Measurements from ENCODE around the gene ITGA1.

ITGA1 gene

GRCh38 chr5:52800394-52801213 is 12.9 kb downstream of the ITGA1 start:
- peak overlapping the region; percentile 66 to 92 for H3K9ac ChIP-seq (ENCODE audit: low read length in 2 of 2)
- H3K27me3 ChIP-seq (ENCODE audit: control insufficient read depth in 1 of 2, insufficient read depth in 2 of 2, low read length in 2 of 2) = no peaks in the 10 kb centered on the region
- H3K9me3 ChIP-seq (ENCODE audit: control insufficient read depth in 2 of 2, low read length in 2 of 2) = no peaks in the 10 kb centered on the region
- peak overlapping the region; percentile 83 to 96 for H3K4me3 ChIP-seq (ENCODE audit: low read length in 2 of 2)
- peaks cover 6 to 11% of the 10 kb centered on the region in 2 donors for H3K36me3 ChIP-seq (ENCODE audit: control insufficient read depth in 2 of 2, insufficient read depth in 2 of 2, low read length in 2 of 2)
- H3K4me1 ChIP-seq (ENCODE audit: control insufficient read depth, insufficient read depth, low read length) = peaks cover 32% of the 10 kb centered on the region
- H3K27ac ChIP-seq (ENCODE audit: low read length) = peak overlapping the region; percentile 84

GRCh38 chr5:52801329-52801728 is 13.6 kb downstream of the ITGA1 start:
- Histone ChIP-seq H3K9ac (ENCODE audit: low read length in 2 of 2) (peak overlapping the region; percentile 66 to 92), H3K27ac (ENCODE audit: low read length) (peak overlapping the region; percentile 84), H3K36me3 (ENCODE audit: control insufficient read depth in 2 of 2, insufficient read depth in 2 of 2, low read length in 2 of 2) (peaks cover 6 to 11% of the 10 kb centered on the region in 2 donors), H3K9me3 (ENCODE audit: control insufficient read depth in 2 of 2, low read length in 2 of 2) (no peaks in the 10 kb centered on the region), H3K27me3 (ENCODE audit: control insufficient read depth in 1 of 2, insufficient read depth in 2 of 2, low read length in 2 of 2) (no peaks in the 10 kb centered on the region), H3K4me3 (ENCODE audit: low read length in 2 of 2) (peak overlapping the region; percentile 83 to 96), H3K4me1 (ENCODE audit: control insufficient read depth, insufficient read depth, low read length) (peaks cover 37% of the 10 kb centered on the region)

DNA sequence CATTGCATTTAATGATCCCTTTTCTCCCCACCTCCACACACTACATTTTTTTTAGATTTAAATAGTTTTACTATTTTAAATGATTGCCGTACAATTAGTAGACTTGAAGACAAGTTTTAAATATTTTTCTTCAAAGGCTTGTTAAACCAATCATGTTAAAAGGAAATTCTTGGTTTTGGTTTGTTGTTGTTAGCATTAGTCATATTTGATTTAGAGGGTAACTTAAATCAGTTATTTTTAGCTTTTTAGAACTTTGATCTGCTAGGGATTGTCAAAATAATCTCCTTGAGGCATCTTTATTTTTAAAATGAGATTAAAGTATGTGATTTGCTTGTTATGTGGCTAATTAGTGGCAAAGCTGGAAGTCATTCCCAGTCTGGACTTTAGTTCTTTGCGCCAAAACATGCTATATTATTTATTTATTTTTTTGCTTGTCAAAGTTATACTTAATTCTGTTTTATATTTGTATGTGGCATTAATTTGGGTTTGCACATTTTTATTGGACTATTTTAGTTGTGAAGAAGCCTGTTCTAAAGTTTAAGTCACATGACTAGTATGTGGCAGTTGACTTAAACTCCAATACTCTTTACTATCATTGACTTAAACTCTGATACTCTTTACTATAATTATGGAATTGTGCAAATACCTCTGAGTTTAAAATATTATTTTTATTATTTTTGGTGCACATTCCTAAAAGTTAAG is 14.7 kb downstream of the ITGA1 start:
- Histone ChIP-seq H3K27ac (ENCODE audit: low read length) (no peak overlapping the region), H3K4me3 (ENCODE audit: low read length in 2 of 2) (peak overlapping the region; percentile 83 to 96), H3K27me3 (ENCODE audit: control insufficient read depth in 1 of 2, insufficient read depth in 2 of 2, low read length in 2 of 2) (no peaks in the 10 kb centered on the region), H3K4me1 (ENCODE audit: control insufficient read depth, insufficient read depth, low read length) (peaks cover 42% of the 10 kb centered on the region), H3K9ac (ENCODE audit: low read length in 2 of 2) (peak overlapping the region in 1 of 2 donors; percentile 92), H3K9me3 (ENCODE audit: control insufficient read depth in 2 of 2, low read length in 2 of 2) (no peaks in the 10 kb centered on the region), H3K36me3 (ENCODE audit: control insufficient read depth in 2 of 2, insufficient read depth in 2 of 2, low read length in 2 of 2) (peaks cover 6 to 11% of the 10 kb centered on the region in 2 donors)

GRCh38 chr5:52802974-52803336 is 15.2 kb downstream of the ITGA1 start:
- no peak overlapping the region for H3K27ac ChIP-seq (ENCODE audit: low read length)
- H3K4me3 ChIP-seq (ENCODE audit: low read length in 2 of 2) = peak overlapping the region; percentile 83 to 96
- H3K36me3 ChIP-seq (ENCODE audit: control insufficient read depth in 2 of 2, insufficient read depth in 2 of 2, low read length in 2 of 2) = peaks cover 6 to 11% of the 10 kb centered on the region in 2 donors
- peaks cover 47% of the 10 kb centered on the region for H3K4me1 ChIP-seq (ENCODE audit: control insufficient read depth, insufficient read depth, low read length)
- no peaks in the 10 kb centered on the region for H3K27me3 ChIP-seq (ENCODE audit: control insufficient read depth in 1 of 2, insufficient read depth in 2 of 2, low read length in 2 of 2)
- H3K9ac ChIP-seq (ENCODE audit: low read length in 2 of 2) = no peak overlapping the region
- no peaks in the 10 kb centered on the region for H3K9me3 ChIP-seq (ENCODE audit: control insufficient read depth in 2 of 2, low read length in 2 of 2)

- no peaks in the 10 kb centered on the region for H3K27me3 ChIP-seq (ENCODE audit: control insufficient read depth in 1 of 2, insufficient read depth in 2 of 2, low read length in 2 of 2)
- H3K27ac ChIP-seq (ENCODE audit: low read length) = no peak overlapping the region
- H3K9ac ChIP-seq (ENCODE audit: low read length in 2 of 2) = peak overlapping the region in 1 of 2 donors; percentile 23
- no peaks in the 10 kb centered on the region for H3K9me3 ChIP-seq (ENCODE audit: control insufficient read depth in 2 of 2, low read length in 2 of 2)
- peaks cover 6 to 11% of the 10 kb centered on the region in 2 donors for H3K36me3 ChIP-seq (ENCODE audit: control insufficient read depth in 2 of 2, insufficient read depth in 2 of 2, low read length in 2 of 2)
- H3K4me1 ChIP-seq (ENCODE audit: control insufficient read depth, insufficient read depth, low read length) = peaks cover 45% of the 10 kb centered on the region
- H3K4me3 ChIP-seq (ENCODE audit: low read length in 2 of 2) = peak overlapping the region; percentile 30 to 53
These were observed 16.7 kb downstream of the ITGA1 start for GRCh38 chr5:52804387-52804791.

DNA sequence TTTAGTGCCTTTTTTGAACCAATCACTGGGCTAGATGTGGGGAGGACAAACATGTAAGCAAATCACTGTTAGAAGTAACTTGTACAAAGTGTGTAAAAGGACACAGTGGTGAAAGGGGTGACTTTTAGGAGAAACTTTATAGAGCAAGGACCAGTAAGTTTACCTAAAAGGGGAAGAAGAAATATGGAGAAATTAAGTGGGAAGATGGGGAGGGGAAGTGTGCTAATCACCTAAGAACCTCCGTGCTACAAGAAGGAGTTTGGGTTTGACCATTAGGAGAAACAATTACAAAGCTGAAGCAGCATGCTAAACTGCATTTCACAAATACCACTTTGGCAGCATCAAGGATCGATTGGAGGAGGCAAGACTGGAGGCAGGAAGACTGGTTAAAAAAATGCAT is 17.3 kb downstream of the ITGA1 start:
- peaks cover 6 to 11% of the 10 kb centered on the region in 2 donors for H3K36me3 ChIP-seq (ENCODE audit: control insufficient read depth in 2 of 2, insufficient read depth in 2 of 2, low read length in 2 of 2)
- no peaks in the 10 kb centered on the region for H3K27me3 ChIP-seq (ENCODE audit: control insufficient read depth in 1 of 2, insufficient read depth in 2 of 2, low read length in 2 of 2)
- no peak overlapping the region for H3K27ac ChIP-seq (ENCODE audit: low read length)
- peak overlapping the region; percentile 26 to 36 for H3K4me3 ChIP-seq (ENCODE audit: low read length in 2 of 2)
- no peaks in the 10 kb centered on the region for H3K9me3 ChIP-seq (ENCODE audit: control insufficient read depth in 2 of 2, low read length in 2 of 2)
- peaks cover 46% of the 10 kb centered on the region for H3K4me1 ChIP-seq (ENCODE audit: control insufficient read depth, insufficient read depth, low read length)
- H3K9ac ChIP-seq (ENCODE audit: low read length in 2 of 2) = no peak overlapping the region

DNA sequence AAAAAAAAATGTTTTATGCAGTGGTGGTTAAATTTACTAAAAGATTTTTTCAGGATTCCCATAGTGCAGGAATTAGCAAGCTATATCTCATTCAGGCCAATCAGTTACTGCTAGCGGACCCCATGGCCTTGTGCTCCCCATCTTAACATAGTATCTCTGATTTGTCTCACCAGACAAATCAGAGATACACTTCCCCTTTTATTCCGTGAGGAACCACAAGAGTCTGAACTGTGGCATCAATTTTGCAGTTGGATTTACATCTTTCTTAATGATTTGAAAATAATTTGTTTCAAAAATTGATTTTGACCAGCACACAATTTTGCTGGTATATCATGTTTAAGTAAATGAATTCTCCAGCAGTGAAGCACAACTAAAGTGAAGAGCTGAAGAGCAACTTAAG is 17.9 kb downstream of the ITGA1 start:
- Histone ChIP-seq H3K27me3 (ENCODE audit: control insufficient read depth in 1 of 2, insufficient read depth in 2 of 2, low read length in 2 of 2) (no peaks in the 10 kb centered on the region), H3K36me3 (ENCODE audit: control insufficient read depth in 2 of 2, insufficient read depth in 2 of 2, low read length in 2 of 2) (peaks cover 6 to 11% of the 10 kb centered on the region in 2 donors), H3K4me1 (ENCODE audit: control insufficient read depth, insufficient read depth, low read length) (peaks cover 46% of the 10 kb centered on the region), H3K9me3 (ENCODE audit: control insufficient read depth in 2 of 2, low read length in 2 of 2) (no peaks in the 10 kb centered on the region), H3K27ac (ENCODE audit: low read length) (no peak overlapping the region), H3K9ac (ENCODE audit: low read length in 2 of 2) (no peak overlapping the region), H3K4me3 (ENCODE audit: low read length in 2 of 2) (no peak overlapping the region)

- Histone ChIP-seq H3K27ac (ENCODE audit: low read length) (no peak overlapping the region), H3K4me3 (ENCODE audit: low read length in 2 of 2) (no peak overlapping the region), H3K36me3 (ENCODE audit: control insufficient read depth in 2 of 2, insufficient read depth in 2 of 2, low read length in 2 of 2) (peaks cover 0 to 2% of the 10 kb centered on the region in 2 donors), H3K27me3 (ENCODE audit: control insufficient read depth in 1 of 2, insufficient read depth in 2 of 2, low read length in 2 of 2) (no peaks in the 10 kb centered on the region), H3K4me1 (ENCODE audit: control insufficient read depth, insufficient read depth, low read length) (peaks cover 43% of the 10 kb centered on the region), H3K9ac (ENCODE audit: low read length in 2 of 2) (no peak overlapping the region), H3K9me3 (ENCODE audit: control insufficient read depth in 2 of 2, low read length in 2 of 2) (no peaks in the 10 kb centered on the region)
These were observed 19.3 kb downstream of the ITGA1 start for GRCh38 chr5:52807037-52807436.

DNA sequence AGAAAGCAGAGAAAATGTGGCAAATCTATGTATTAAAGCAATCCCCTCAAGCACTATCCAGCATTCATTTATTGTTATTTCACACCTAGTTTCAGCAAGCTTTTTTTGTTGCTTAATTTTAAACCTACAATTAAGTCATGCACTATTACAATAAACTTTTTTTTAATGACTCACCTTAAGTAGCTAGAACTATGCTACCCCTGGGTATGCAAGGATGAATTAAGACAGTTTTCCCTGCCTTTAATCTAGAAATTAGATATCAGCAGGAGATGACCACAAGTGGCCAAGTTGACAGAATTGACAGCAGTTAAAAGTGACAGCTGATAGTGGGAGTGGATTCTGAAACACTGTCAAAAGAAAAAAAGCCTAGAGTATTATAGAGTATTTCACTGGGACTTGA is 20.0 kb downstream of the ITGA1 start:
- H3K36me3 ChIP-seq (ENCODE audit: control insufficient read depth in 2 of 2, insufficient read depth in 2 of 2, low read length in 2 of 2) = no peaks in the 10 kb centered on the region
- no peaks in the 10 kb centered on the region for H3K27me3 ChIP-seq (ENCODE audit: control insufficient read depth in 1 of 2, insufficient read depth in 2 of 2, low read length in 2 of 2)
- H3K27ac ChIP-seq (ENCODE audit: low read length) = peak overlapping the region; percentile 26
- no peak overlapping the region for H3K4me3 ChIP-seq (ENCODE audit: low read length in 2 of 2)
- peaks cover 44% of the 10 kb centered on the region for H3K4me1 ChIP-seq (ENCODE audit: control insufficient read depth, insufficient read depth, low read length)
- no peak overlapping the region for H3K9ac ChIP-seq (ENCODE audit: low read length in 2 of 2)
- no peaks in the 10 kb centered on the region for H3K9me3 ChIP-seq (ENCODE audit: control insufficient read depth in 2 of 2, low read length in 2 of 2)

DNA sequence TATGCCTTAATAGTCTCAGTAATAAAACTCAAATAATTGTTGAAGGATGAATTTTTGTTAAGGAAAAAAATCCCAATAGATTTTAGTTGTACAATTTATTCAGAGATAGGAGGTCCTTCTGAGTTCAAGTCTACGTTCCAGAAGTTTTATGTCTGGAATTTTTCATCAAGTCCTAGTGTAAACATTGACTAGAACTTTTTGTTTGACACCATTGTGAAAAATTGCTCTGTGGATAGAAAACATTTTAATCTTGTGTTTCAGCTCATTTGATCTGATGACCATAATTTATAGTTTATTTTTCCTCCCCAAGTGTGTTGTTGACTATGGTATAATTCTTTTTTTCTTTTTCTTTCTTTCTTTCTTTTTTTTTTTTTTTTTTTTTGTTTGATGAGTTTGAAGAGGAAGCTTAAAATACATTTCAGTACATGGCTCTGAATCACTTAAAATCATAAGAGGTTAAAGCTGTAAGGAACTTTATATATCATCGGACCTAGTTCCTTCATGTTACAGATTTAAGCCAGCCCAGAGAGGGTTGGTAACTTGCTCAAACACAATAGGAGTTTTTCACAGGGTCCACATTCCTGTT is 20.7 kb downstream of the ITGA1 start:
- H3K9me3 ChIP-seq (ENCODE audit: control insufficient read depth in 2 of 2, low read length in 2 of 2) = no peaks in the 10 kb centered on the region
- H3K36me3 ChIP-seq (ENCODE audit: control insufficient read depth in 2 of 2, insufficient read depth in 2 of 2, low read length in 2 of 2) = no peaks in the 10 kb centered on the region
- peak overlapping the region in 1 of 2 donors; percentile 31 for H3K9ac ChIP-seq (ENCODE audit: low read length in 2 of 2)
- H3K4me1 ChIP-seq (ENCODE audit: control insufficient read depth, insufficient read depth, low read length) = peaks cover 44% of the 10 kb centered on the region
- H3K27me3 ChIP-seq (ENCODE audit: control insufficient read depth in 1 of 2, insufficient read depth in 2 of 2, low read length in 2 of 2) = no peaks in the 10 kb centered on the region
- no peak overlapping the region for H3K4me3 ChIP-seq (ENCODE audit: low read length in 2 of 2)
- H3K27ac ChIP-seq (ENCODE audit: low read length) = peak overlapping the region; percentile 50

Measured in stomach smooth muscle (tissue), 2 donors.